BJ (cell line): ENCODE measurements around the gene HUNK. TPM values are rescaled to one million over a fixed set of nuclear protein-coding genes. Genes with fewer than 3 reads are reported as not detected.

Experiments
- CTCF ChIA-PET: fragments of 350-600 bp; formaldehyde crosslinking; extraction: SDS; loops from one replicate; lab custom pipeline; 2021; ENCODE audit warnings: antibody characterized with exemption, inconsistent platforms; lab: Yijun Ruan, JAX
- POLR2A ChIA-PET: fragments of 300-600 bp; sonication (Branson Sonifier 250); formaldehyde crosslinking; extraction: SDS; loops from one replicate; lab custom pipeline; 2021; ENCODE audit warnings: antibody characterized with exemption; lab: Charles Lee
- DNase-seq: peaks from one replicate; pipeline ENCODE4 v3.0.0-alpha.2; 2011; ENCODE audit warnings: low read depth
- H3K27me3 ChIP-seq: 2 replicates; pipeline ENCODE4 v1.6.0; 2011; ENCODE audit warnings: low read length; ENCODE audit not compliant: control insufficient read depth, insufficient read depth
- H3K36me3 ChIP-seq: 2 replicates; pipeline ENCODE4 v1.5.1; 2011; ENCODE audit warnings: low read length; ENCODE audit not compliant: control insufficient read depth, insufficient read depth
- H3K4me3 ChIP-seq: 2 replicates; pipeline ENCODE4 v1.5.1; 2011; ENCODE audit warnings: low read depth, mild to moderate bottlenecking, control low read depth, low read length
- polyA plus RNA-seq: library from polyadenylated mRNA; depleted of rRNA; stranded (reverse); fragments of >200 nt; gene quantifications from 2 replicates; pipeline ENCODE4 v1.2.3, GENCODE V29; 2011
- TF ChIP-seq, protein P1 (sequence below): IDR thresholded peaks from 2 replicates; pipeline ENCODE4 v1.5.1; 2011; ENCODE audit warnings: low read depth, mild to moderate bottlenecking, control low read depth, inconsistent platforms, low read length, moderate library complexity; ENCODE audit not compliant: insufficient read depth

The HUNK gene
- polyA plus RNA-seq, 1 experiment: 0.70 TPM

DNA sequence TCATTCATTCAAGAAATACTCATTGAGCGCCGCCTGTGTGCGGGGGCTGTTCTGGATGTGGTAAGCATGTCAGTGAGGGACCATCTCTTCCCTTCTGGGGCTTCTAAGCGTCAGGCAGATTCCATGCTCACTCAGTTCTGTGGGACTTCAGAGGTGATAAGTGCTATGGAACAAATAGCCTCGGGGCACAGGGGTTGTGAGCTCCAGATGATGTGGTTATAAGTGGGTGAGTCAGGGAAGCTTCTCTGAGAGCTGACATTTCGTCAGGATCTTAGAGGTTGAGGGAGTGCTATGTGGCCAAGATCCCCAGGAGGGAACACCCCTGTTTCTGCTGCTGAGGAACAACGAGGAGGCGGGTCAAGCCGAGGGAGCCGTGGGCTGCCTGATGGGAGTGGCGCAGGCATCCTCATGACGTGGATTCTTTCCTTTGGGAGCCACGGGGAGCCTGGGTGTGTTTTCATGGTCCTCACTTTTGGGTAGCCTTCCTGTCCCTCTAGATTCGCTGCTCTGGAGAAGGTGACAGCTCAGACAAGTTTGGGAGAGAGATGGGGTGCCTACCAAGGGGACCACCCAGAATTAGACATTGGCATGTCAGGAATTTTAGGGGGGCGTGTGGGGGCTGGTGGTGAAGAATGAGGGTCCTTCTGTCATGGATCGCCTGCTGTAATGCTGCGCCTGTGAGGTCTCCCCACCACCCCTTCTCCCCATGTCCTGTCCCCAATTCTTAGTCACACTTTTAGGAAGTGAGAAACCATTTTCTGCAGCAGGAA is 38.5 kb downstream of the HUNK start:
- peak; percentile 90 for DNase-seq
- Histone ChIP-seq H3K4me3 (no peak overlapping the region), H3K36me3 (no peaks in the 10 kb centered on the region), H3K27me3 (no peaks in the 10 kb centered on the region)
- POLR2A ChIA-PET: no interaction called here
- TF ChIP-seq, protein P1, sequence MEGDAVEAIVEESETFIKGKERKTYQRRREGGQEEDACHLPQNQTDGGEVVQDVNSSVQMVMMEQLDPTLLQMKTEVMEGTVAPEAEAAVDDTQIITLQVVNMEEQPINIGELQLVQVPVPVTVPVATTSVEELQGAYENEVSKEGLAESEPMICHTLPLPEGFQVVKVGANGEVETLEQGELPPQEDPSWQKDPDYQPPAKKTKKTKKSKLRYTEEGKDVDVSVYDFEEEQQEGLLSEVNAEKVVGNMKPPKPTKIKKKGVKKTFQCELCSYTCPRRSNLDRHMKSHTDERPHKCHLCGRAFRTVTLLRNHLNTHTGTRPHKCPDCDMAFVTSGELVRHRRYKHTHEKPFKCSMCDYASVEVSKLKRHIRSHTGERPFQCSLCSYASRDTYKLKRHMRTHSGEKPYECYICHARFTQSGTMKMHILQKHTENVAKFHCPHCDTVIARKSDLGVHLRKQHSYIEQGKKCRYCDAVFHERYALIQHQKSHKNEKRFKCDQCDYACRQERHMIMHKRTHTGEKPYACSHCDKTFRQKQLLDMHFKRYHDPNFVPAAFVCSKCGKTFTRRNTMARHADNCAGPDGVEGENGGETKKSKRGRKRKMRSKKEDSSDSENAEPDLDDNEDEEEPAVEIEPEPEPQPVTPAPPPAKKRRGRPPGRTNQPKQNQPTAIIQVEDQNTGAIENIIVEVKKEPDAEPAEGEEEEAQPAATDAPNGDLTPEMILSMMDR: no peak
- CTCF ChIA-PET: interaction anchor here (1.0 kb wide), 1 partner anchor 35 kb away, joined by 3 read pairs; no protein-coding TSS in a partner anchor

DNA sequence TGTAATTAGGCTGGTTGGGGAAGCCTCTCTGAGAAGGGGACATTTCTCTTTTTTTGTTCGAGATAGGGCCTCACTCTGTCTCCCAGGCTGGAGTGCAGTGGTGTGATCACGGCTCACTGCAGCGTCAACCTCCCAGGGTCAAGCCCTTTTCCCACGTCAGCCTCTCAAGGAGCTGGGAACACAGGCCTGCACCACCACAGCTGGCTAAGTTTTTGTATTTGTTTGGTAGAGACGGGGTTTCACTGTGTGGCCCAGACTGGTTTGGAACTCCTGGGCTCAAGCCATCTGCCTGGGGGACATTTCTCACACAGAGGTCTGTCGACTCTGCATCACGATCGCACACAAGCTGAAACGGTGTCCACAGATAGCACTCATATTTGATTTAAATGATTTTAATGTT is 39.7 kb downstream of the HUNK start:
- CTCF ChIA-PET: no interaction called here

DNA sequence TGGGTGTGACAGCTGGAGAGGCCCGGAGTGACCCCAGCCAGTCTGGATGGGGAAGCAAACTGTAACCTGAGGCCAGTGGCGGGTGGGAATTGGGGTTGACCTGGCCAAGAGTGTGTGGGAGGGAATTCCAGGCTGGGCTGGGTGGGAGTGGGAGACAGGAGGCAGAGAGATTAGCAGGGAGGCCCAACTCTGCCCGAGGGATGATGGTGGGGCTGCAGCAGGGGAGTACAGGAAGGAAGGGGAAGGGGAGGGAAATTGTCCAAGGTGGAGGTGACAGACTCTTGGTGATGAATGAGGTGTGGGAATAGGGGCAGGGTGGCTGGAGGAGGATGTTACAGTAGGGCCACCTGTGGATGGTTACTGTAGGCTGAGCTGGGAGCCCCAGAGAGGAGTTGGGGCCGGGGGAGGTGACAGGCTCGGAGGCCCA is 40.4 kb downstream of the HUNK start:
- H3K36me3 ChIP-seq: no peaks in the 10 kb centered on the region
- TF ChIP-seq, protein P1: no peak
- DNase-seq: no peak
- H3K4me3 ChIP-seq: no peak overlapping the region
- no peaks in the 10 kb centered on the region for H3K27me3 ChIP-seq
- CTCF ChIA-PET: no interaction called here
- POLR2A ChIA-PET: no interaction called here

More for the DNA sequence above, 39.7 kb downstream of the HUNK start:
- TF ChIP-seq, protein P1: no peak
- no peaks in the 10 kb centered on the region for H3K36me3 ChIP-seq
- POLR2A ChIA-PET: no interaction called here
- DNase-seq: no peak
- H3K27me3 ChIP-seq: no peaks in the 10 kb centered on the region
- H3K4me3 ChIP-seq: no peak overlapping the region

DNA sequence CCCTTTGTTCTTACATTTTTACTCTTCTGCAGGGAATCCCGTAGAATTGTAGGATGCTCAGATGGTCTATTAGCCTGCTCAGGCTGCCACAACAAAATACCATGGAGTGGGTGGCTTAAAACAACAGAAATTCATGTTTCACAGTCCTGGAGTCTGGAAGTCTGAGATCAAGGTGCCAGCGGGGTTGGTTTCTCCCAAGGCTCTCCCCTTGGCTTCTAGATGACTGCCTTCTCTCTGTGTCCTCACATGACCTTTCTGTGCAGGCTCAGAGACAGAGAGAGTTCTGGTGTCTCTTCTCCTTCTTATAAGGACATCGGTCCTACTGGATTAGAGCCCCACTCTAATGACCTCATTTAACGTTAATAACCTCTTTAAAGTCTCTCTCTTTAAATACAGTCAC is 41.7 kb downstream of the HUNK start:
- CTCF ChIA-PET: no interaction called here
- Histone ChIP-seq H3K27me3 (no peaks in the 10 kb centered on the region), H3K36me3 (no peaks in the 10 kb centered on the region), H3K4me3 (no peak overlapping the region)
- no peak for DNase-seq
- TF ChIP-seq, protein P1: no peak
- POLR2A ChIA-PET: no interaction called here

DNA sequence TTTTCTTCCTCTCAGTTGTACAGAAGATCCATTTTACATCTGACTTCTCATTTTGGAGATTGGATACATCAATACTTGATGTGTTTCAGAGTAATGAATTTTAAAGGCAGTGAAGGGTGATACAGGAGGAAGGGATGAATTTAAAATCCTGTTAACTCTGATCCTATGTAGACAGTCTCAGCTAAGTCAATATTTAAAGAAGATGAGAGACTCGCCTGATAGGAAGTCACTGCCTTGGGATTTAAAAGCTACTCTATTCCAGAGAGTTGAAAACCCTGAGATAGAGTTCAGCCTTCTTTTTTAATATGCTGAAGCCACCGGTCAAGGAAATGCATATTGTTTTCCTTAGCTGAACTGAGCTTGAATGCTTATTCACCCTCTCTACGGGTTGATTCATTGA is 42.7 kb downstream of the HUNK start:
- CTCF ChIA-PET: interaction anchor here (0.6 to 1.0 kb wide), 2 partner anchors 25 to 156 kb away, joined by 3 read pairs; no protein-coding TSS in a partner anchor
- no peaks in the 10 kb centered on the region for H3K36me3 ChIP-seq

More for the DNA sequence above, 42.7 kb downstream of the HUNK start:
- no peak for DNase-seq
- Histone ChIP-seq H3K4me3 (no peak overlapping the region), H3K27me3 (no peaks in the 10 kb centered on the region)
- POLR2A ChIA-PET: no interaction called here
- TF ChIP-seq, protein P1: no peak
